Measurements from ENCODE around the gene COL23A1. TPM values are rescaled to one million over a fixed set of nuclear protein-coding genes. Genes with fewer than 3 reads are reported as not detected.

Gene COL23A1
- total and polyA plus RNA-seq, 2 of the 13 experiments (the other 11 are each of a cell fraction or from before 2014, with no cell fraction given): not detected

DNA sequence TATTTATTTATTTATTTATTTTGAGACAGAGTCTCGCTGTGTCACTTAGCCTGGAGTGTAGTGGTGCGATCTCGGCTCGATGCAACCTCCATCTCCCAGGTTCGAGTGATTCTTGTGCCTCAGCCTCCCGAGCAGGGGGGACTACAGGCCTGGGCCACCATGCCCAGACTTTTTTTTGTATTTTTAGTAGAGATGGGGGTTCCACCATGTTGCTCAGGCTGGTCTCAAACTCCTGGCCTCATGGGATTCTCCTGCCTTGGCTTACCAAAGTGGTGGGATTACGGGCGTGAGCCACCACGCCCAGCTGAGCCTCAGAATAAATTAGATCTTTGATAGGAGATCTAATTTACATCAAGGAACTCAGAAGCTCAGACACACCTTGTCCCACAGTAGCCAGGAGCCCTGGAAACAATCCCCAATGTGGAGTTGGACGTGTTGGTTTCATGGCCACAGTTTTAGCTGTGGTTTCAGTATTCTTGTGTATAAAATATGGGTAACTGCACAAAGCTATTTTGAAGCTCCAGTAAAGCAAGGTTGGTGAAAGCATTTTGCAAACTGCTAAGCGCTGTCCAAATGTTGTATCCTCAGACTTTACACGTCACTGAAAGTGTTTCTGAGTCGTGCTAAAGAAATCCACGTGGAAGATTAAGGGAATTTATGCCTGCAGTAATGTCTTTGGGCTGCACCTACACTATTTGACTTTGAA lies 388.8 kb downstream of the COL23A1 start:
- BruUV-seq (replicated peaks): no TSS peak
- no peak for DNase-seq (ENCODE audit: low spot score)
- 68% methylated on average over 14 of the region's 14 CpGs for WGBS (ENCODE audit: low lambda C conversion rate)
- intact Hi-C loops (cut with micrococcal nuclease; ENCODE audit: unreplicated experiment): no loop called here
- in situ Hi-C loops (cut with HindIII; ENCODE audit: extremely low pct_ligation_motif_present, low pct_unique_long_range_greater_than_20kb): no loop called here
- Histone ChIP-seq H3K9ac (ENCODE audit: insufficient read depth, low read depth, low read length) (no peak overlapping the region), H4K20me1 (ENCODE audit: insufficient read depth, low read length) (peaks cover 12% of the 10 kb centered on the region), H3K4me1 (ENCODE audit: insufficient read depth, low read length) (peaks cover 21% of the 10 kb centered on the region), H3K4me3 (replicated peaks in 1 of 3; ENCODE audit: insufficient read depth in 1 of 3, low read depth in 2 of 3, low read length in 3 of 3) (no peak overlapping the region), H3K79me2 (ENCODE audit: insufficient read depth, low read length) (peaks cover 19% of the 10 kb centered on the region), H2AFZ (ENCODE audit: low read length) (no peak overlapping the region), H3K36me3 (replicated peaks in 1 of 2; ENCODE audit: control insufficient read depth in 1 of 2, insufficient read depth in 2 of 2, low read length in 2 of 2) (peaks cover 0 to 4% of the 10 kb centered on the region in 2 experiments; a peak in 2 of 5 replicates), H3K27ac (ENCODE audit: extremely low read length, insufficient read depth, low read length) (no peak overlapping the region), H3K9me3 (ENCODE audit: low read length) (no peaks in the 10 kb centered on the region), H3K4me2 (ENCODE audit: low read depth, low read length) (peak overlapping the region; percentile 42; the same call in 1 of the 2 replicates), H3K27me3 (ENCODE audit: control insufficient read depth in 1 of 2, insufficient read depth in 2 of 2, low read length in 2 of 2) (peaks cover 0 to 7% of the 10 kb centered on the region in 2 experiments; a peak in 1 of 5 replicates)
- no peak for ATAC-seq
- CTCF ChIA-PET (ENCODE audit: low intra/inter-chr PET ratio, low total read pairs): no interaction called here
- TF ChIP-seq EEA1 (CRISPR knock-in tag; IDR thresholded peaks at IDR 0.05; ENCODE audit: borderline replicate concordance) (no peak), NFE2L1 (CRISPR knock-in tag; IDR thresholded peaks at IDR 0.05; ENCODE audit: borderline replicate concordance) (no peak), ZNF331 (CRISPR knock-in tag; IDR thresholded peaks at IDR 0.05) (no peak), KLF13 (CRISPR knock-in tag; IDR thresholded peaks at IDR 0.05) (no peak), ZNF3 (CRISPR knock-in tag; IDR thresholded peaks at IDR 0.05) (no peak), ZNF251 (CRISPR knock-in tag; IDR thresholded peaks at IDR 0.05) (no peak), MATR3 (CRISPR knock-in tag; IDR thresholded peaks at IDR 0.05) (no peak), U2AF2 (IDR thresholded peaks at IDR 0.05; ENCODE audit: low read depth, low read length) (no peak)
- TF ChIP-seq, protein P1, sequence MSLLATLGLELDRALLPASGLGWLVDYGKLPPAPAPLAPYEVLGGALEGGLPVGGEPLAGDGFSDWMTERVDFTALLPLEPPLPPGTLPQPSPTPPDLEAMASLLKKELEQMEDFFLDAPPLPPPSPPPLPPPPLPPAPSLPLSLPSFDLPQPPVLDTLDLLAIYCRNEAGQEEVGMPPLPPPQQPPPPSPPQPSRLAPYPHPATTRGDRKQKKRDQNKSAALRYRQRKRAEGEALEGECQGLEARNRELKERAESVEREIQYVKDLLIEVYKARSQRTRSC (CRISPR knock-in tag; IDR thresholded peaks at IDR 0.05; ENCODE audit: low read depth): no peak
- TF ChIP-seq, protein P2, sequence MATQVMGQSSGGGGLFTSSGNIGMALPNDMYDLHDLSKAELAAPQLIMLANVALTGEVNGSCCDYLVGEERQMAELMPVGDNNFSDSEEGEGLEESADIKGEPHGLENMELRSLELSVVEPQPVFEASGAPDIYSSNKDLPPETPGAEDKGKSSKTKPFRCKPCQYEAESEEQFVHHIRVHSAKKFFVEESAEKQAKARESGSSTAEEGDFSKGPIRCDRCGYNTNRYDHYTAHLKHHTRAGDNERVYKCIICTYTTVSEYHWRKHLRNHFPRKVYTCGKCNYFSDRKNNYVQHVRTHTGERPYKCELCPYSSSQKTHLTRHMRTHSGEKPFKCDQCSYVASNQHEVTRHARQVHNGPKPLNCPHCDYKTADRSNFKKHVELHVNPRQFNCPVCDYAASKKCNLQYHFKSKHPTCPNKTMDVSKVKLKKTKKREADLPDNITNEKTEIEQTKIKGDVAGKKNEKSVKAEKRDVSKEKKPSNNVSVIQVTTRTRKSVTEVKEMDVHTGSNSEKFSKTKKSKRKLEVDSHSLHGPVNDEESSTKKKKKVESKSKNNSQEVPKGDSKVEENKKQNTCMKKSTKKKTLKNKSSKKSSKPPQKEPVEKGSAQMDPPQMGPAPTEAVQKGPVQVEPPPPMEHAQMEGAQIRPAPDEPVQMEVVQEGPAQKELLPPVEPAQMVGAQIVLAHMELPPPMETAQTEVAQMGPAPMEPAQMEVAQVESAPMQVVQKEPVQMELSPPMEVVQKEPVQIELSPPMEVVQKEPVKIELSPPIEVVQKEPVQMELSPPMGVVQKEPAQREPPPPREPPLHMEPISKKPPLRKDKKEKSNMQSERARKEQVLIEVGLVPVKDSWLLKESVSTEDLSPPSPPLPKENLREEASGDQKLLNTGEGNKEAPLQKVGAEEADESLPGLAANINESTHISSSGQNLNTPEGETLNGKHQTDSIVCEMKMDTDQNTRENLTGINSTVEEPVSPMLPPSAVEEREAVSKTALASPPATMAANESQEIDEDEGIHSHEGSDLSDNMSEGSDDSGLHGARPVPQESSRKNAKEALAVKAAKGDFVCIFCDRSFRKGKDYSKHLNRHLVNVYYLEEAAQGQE (IDR thresholded peaks at IDR 0.05; ENCODE audit: borderline replicate concordance in 1 of 2, low read depth in 1 of 2, low read length in 2 of 2): no peak
- TF ChIP-seq, protein P3, sequence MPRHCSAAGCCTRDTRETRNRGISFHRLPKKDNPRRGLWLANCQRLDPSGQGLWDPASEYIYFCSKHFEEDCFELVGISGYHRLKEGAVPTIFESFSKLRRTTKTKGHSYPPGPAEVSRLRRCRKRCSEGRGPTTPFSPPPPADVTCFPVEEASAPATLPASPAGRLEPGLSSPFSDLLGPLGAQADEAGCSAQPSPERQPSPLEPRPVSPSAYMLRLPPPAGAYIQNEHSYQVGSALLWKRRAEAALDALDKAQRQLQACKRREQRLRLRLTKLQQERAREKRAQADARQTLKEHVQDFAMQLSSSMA (CRISPR knock-in tag; IDR thresholded peaks at IDR 0.05): no peak
- POLR2A ChIA-PET: no interaction called here
- no peak for FAIRE-seq
